Activated CD4-positive, alpha-beta T cell treated with anti-CD3 and anti-CD28 coated beads, Interleukin-2, amount 50 U/mL, for 4 hours (primary cell): ENCODE measurements around the gene ZCCHC13.
A peak's percentile ranks its signal among the peaks of the same experiment; 100 is the strongest.
"Not testable (repeated sequence)": the region's sequence is repeated elsewhere in the genome, so short reads cannot be mapped to it uniquely, and the experiment has no call there.

Experiments
- DNase-seq, 2 experiments: peaks; one replicate each; pipeline ENCODE4 v3.0.0-alpha.2; 2020

ZCCHC13 gene

GRCh38 chrX:74304016-74304415 is at the start of gene ZCCHC13:
ZCCHC13 (plus strand) TSS chrX:74304180; CDS start chrX:74304267, 87 bp downstream.
- no peak for DNase-seq

DNA sequence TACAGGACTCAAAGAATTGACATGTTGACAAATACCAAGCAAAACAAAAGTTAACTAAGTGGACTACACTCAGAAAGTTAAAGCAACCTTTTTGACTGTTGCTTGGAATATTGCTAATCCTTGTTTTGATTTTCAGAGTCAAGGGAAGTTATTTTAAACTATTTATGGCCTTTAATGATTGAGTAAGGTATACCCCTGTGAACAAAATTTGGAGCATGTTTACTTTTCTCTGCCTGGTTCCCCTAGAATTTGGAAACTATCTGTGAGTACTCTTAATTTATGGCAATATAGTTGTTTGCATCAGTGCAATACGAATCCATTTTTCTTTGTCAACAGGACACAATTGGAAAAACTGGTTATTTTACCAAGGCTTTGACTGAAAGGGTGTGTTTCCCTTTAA is 45.9 kb upstream of the ZCCHC13 start:
- not testable (repeated sequence) for DNase-seq

DNA sequence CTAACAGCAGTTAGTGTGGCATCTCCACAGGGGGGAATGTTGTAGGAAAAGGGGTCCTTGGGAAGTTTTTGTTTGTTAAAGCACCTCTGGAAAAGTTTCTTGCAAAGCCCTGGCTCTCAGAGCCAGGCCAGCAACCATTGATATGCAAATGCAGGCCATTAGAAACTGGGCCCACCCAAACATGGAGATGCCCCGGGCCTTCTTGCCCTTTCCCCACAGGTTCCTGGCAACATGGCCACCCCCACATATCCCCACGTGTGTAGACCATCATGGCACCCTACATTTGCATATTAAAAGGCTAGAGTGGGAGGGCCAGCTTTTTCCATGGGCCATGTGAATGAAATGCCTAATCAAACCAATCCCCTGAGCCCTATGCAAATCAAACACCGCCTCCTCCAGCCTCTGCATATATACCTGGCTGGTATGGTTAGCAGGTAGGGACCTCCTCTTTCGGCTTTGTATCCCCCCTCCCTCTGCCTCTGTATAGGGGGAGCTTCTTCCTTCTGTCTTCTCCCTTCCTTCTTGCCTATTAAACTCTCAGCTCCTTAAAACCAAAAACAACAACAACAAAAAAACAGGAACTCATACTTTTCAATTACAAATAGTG is 44.0 kb upstream of the ZCCHC13 start:
- DNase-seq: no peak

DNA sequence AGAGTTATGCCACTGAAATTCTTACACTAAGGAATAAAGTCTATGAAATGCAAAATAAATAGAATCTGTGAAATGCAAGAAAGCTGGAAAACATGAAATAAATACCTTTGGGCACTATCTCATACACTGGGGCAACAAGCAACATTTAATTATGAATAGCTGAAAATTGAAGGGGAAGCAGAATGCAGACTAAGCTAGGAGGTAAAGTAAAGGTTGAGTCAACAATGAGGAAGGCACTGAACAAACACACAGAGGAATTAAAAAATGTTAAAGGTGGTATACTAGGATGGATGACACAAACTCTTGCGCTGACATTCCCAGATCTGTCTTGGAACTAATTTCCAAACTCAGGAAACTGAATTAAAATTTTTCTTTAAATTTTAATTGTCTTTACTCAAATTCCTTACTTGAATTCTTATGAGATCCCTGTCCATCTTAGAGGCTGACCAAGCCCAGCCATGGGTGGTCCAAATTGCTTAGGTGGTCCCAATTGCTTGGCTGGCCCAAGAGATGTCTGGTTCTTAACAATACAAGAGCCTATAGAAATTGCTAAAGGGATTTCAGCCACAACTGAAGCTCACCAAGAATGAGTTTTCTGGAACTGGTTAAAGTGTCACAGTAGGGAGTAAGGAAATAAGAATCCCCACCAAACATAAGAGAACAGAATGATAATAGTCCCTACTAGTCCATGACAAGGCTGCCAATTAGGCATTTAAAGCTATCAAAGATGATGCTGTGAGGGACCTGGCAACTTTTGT is 41.3 kb upstream of the ZCCHC13 start:
- DNase-seq: no peak

DNA sequence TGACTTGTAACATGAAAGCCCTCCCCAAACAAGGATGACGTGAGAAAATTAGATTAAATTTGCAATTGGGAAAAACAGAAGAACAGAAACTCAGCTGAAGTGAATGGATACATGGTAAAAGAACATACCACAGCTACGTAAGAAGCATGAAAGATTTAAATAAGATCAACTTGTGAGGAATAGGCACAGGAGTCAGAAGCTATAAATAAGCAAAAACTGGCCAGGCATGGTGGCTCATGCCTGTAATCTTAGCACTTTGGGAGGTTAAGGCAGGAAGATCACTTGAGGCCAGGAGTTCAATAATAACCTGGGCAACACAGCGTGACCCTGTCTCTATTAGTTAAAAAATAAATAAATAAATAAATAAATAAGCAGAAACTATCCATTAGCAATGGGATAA is 33.6 kb upstream of the ZCCHC13 start:
- DNase-seq: no peak

- no peak for DNase-seq
Observed at GRCh38 chrX:74272230-74272629, 31.8 kb upstream of the ZCCHC13 start.

GRCh38 chrX:74274516-74274915 is 29.5 kb upstream of the ZCCHC13 start:
- no peak for DNase-seq

DNA sequence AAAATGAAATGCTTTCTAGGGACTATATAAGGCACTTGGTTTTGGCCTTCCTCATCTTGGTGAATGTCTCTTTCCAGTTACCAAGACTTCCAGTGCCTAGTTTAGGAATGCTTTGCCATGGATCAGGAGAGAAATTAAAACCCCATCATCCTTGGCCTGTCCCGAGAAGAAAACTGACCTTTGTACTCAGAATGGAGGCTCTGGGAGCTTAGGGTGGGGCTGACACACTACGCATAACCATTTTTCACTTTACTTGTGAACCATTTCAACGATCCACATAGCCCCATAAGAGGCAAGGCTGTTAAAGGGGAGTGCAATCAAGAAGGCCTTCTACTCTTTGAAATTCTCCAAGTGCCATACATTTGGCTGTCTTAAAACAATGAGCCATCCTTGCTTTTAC is 26.7 kb upstream of the ZCCHC13 start:
- DNase-seq: no peak

DNA sequence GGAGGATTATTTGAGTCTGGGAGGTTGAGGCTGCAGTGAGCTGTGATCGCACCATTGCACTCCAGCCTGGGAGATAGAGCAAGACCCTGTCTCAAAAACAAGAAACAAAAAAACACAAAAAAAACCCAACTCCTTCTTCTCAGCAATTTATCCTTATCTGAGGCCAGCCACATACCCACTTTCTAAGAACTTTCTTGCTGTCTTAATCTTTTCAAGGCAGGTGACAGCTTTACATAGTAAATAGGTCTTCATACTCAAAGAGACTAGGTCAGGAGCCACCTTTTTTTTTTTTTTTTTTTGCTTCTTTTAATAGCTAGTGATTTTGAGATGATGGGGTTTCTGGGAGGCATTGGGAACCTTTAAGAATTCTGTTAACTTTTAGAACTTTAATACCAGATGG is 26.1 kb upstream of the ZCCHC13 start:
- no peak for DNase-seq

- no peak for DNase-seq
Observed at GRCh38 chrX:74280759-74281158, 23.2 kb upstream of the ZCCHC13 start.

DNA sequence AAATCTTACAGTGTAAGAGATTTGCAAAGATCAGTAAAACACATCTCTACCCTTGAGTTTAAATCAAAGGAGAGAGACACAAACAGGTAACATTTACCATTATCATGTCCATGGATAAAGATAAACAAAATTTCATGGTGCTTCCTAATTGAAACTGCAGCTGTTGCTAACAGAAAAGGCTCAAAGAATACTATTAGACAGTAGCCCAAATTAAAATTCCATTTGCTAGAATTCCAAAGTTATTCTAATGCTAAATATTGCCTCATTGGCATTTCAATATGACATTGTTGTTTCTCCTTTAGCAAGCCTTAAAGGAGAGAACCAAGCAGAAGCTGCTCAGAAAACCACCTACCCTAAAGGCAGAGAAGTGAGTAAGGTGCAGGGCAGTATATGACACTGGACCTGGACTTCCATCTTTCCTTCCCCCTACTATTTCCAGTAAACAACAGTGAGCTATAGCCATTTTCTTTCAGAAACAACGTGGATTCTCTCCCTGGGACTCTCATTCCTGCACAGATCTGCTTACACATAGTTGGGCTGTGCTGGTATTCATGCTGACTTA is 19.5 kb upstream of the ZCCHC13 start:
- no peak for DNase-seq

DNA sequence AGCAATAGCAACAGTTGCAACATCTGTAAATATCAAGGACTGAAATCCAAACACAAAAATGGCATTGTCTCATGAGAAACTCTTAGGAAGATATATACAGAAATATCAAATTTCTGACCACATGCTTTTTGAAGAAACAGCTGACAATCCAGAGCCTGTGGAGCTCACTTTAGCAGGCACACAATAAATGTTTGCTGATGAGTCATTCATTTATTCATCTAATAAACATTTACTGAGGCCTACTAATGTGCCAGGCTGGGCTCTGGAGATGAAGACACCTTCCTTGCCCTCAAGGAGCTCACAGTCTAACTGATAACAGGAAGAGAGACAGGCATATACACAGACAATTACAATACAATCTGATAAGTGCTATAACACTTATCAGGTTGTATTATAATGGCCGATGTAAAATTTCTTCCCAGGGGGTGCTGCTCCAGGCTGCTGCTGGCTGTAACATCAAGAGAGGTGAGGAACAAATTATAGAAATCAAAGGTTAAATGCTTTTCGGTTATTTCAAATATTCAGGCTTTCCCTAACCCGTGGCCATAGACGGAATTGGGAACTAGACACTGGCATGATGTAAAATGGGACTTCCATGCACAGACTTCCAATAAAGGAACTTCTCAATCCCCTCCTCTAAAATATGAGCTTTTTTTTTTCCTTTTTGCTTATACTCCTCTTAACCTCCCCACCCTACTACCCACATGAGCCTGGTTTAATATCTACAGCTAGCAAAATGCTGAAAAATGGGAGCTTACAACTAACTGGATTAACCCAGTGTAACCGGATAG is 16.8 kb upstream of the ZCCHC13 start:
- no peak for DNase-seq

DNA sequence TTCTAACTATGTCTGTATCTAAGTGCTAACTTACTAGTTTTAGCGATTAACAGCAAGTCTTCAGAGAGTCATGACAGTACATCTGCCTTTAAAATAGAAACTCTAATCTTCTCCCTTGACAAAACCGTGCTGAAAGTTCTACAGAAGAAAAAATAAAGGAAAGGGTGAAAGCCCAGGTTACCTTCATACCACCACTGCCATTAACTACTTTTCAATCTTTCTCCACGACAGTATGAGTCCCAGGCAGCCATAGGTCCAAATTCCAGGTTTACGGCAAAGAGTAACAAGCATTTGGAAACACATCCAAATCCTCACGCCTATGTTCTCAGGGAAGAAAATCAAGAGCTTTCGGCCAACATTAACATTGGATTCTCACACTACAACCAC is 12.4 kb upstream of the ZCCHC13 start:
- no peak for DNase-seq

GRCh38 chrX:74291964-74292807 is 11.8 kb upstream of the ZCCHC13 start:
- DNase-seq: peak; percentile 75 to 76

DNA sequence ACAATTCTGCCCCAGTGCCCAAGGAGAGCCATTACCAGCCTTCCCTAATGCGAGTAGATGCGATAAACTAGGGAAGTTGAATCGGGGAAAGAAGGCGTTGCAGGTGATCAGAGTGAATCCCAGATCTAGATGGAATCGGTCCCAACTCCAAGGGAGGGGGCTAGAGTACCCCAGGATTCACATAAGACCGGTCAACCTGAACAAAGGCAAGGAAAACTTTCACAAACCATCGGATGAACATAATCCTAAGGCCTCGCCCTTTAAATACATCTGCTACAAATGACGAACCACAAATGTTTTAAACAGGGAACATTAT is 11.2 kb upstream of the ZCCHC13 start:
- no peak for DNase-seq

- DNase-seq: peak; percentile 57 to 64
Observed at GRCh38 chrX:74293343-74293946, 10.5 kb upstream of the ZCCHC13 start.

GRCh38 chrX:74295101-74295500 is 8.9 kb upstream of the ZCCHC13 start:
- DNase-seq: no peak

DNA sequence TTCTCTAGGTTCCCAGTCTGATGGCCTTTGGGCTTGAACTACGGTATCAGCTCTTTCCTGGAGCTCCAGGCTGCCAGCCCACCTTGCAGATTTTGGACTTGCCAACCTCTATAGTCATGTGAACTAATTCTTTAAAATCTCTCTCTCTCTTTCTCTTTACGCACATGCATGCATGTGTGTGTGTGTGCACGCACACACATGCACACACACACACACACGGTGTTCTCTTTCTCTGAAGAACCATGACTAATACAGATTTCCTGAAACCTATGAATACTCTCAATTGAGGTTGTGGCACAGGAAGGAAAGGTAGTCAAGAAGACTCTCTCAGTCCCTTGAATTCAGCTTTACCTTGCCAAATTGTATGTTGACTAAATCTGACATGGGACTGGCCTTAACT is 6.2 kb upstream of the ZCCHC13 start:
- no peak for DNase-seq

DNA sequence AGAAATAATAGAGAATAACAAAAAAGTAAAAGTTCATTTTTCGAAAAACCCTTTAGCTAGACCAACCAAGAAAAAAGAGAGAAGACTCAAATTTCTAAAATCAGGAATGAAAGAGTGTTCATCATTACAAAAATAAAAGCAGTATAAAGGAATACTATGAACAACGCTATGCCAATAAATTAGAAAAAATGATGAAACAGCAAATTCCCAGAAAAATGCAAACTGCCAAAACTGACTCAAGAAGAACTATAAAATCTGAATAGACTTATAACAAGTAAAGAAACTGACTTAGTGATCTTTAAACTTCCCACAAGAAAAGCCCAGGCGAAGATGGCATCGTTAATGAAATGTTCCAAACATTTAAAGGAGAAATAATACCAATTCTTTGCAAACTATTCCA is 3.1 kb upstream of the ZCCHC13 start:
- DNase-seq: no peak

DNA sequence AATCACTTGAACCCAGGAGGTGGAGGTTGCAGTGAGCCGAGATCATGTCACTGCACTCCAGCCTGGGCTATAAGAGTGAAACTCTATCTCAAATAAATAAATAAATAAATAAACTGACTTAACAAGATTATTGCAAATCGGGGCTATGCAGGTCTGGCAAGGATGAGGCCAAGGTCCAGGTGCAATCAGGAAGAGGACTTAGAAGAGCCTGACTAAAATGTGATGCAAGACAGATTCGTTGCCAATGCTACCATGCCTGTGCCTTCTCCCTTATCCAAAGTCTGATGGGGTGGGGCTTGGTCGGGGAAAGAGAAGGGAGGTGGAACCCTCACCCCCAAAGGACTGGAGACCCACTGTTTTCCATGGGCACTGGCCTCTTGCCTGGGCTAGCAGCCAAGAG is 14.7 kb downstream of the ZCCHC13 start:
- DNase-seq: no peak

DNA sequence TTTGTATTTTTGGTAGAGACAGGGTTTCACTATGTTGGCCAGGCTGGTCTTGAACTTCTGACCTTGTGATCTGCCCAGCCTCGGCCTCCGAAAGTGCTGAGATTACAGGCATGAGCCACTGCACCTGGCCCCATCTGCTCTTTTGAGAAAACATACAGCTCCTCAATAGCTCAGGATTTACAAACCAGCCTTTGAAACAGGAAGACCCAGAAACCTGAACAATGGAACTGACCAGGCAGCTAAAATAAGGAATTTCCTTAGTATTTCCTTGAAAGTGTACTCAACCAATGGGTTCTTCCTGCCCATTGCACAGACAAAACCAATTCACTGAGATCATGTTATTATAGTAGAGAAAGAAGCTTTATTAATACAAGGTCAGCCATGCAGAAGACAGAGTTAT is 15.3 kb downstream of the ZCCHC13 start:
- not testable (repeated sequence) for DNase-seq

DNA sequence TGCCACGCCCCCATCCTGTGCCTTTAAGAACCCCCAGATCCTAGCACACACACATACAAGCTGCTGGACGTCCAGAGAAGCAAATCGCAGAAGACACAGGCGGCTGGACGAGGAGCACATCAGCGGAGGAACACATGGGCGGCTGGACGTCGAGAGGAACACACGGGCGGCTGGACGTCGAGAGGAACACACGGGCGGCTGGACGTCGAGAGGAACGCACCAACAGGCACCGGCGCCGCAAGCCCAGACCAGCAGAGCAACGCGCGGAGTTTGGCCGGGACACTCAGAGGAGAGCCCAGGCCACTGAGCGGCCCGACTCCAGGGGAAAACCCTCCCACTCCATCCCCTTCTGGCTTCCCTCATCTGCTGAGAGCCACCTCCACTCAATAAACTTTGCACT is 17.2 kb downstream of the ZCCHC13 start:
- no peak for DNase-seq
